ENCODE results near the gene TBC1D22A.

The TBC1D22A gene

DNA sequence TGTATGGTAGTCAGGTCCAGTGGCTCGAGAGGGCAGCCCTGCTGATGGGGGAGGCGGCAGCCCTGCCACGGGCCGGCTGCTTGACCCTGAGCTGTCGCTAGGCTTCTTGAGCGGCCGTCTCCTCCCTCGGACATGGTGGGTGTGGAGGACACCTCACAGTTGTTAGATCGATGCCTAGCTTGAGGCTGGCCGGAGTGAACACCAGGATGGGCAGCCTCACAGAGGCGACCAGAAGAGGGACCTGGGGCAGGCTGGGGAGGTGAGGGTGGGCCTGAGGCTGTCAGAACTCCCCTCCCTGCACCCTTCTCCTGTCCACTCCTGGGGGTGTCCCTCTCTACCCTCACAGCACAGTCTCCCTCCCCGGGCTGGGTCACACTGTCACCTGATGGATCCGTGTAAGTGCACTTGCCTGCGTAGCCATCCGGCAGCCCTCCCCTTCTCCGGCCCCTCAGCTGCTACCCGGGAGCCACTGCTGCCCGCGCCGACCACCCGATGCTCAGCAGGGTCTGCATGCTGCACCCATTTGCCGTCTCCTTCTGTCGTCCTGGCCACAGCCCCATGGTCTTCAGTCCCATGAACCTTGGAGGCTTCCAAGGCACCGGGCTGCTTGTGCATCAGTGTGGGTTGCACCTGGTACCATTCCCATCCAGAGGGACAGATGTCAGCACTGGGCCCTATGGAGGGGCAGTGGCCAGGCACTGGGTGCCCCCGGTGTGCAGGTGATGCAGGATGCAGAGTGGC is 394.1 kb downstream of the TBC1D22A start:
- TF ChIP-seq, protein P1, sequence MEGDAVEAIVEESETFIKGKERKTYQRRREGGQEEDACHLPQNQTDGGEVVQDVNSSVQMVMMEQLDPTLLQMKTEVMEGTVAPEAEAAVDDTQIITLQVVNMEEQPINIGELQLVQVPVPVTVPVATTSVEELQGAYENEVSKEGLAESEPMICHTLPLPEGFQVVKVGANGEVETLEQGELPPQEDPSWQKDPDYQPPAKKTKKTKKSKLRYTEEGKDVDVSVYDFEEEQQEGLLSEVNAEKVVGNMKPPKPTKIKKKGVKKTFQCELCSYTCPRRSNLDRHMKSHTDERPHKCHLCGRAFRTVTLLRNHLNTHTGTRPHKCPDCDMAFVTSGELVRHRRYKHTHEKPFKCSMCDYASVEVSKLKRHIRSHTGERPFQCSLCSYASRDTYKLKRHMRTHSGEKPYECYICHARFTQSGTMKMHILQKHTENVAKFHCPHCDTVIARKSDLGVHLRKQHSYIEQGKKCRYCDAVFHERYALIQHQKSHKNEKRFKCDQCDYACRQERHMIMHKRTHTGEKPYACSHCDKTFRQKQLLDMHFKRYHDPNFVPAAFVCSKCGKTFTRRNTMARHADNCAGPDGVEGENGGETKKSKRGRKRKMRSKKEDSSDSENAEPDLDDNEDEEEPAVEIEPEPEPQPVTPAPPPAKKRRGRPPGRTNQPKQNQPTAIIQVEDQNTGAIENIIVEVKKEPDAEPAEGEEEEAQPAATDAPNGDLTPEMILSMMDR (IDR thresholded peaks at IDR 0.05; ENCODE audit: low read depth, low read length): no peak
- no peak overlapping the region for H3K4me3 ChIP-seq (ENCODE audit: low read depth, low read length)

DNA sequence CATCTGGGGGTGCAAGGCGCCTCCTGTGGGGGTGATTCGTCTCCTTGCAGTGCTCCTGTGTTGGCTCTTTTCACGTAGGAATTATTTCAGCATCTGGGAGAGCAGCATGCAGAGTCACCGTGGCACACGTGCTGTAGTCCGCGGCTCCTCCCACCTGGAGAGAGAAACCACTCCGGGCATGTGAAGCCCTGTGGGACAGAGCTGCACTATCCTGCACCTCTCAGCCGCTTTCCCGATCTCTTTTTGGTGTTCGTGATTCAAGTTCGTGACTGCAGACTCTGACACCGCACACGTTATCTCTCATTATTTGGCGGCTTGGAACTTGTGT is 394.6 kb downstream of the TBC1D22A start:
- TF ChIP-seq, protein P1 (IDR thresholded peaks at IDR 0.05; ENCODE audit: low read depth, low read length): no peak
- H3K4me3 ChIP-seq (ENCODE audit: low read depth, low read length): no peak overlapping the region

- TF ChIP-seq, protein P1 (IDR thresholded peaks at IDR 0.05; ENCODE audit: low read depth, low read length): no peak
- no peak overlapping the region for H3K4me3 ChIP-seq (ENCODE audit: low read depth, low read length)
Observed at GRCh38 chr22:47157486-47158270, 395.2 kb downstream of the TBC1D22A start.

- H3K4me3 ChIP-seq (ENCODE audit: low read depth, low read length): no peak overlapping the region
- TF ChIP-seq, protein P1 (IDR thresholded peaks at IDR 0.05; ENCODE audit: low read depth, low read length): no peak
Observed at GRCh38 chr22:47158457-47158856, 396.0 kb downstream of the TBC1D22A start.

DNA sequence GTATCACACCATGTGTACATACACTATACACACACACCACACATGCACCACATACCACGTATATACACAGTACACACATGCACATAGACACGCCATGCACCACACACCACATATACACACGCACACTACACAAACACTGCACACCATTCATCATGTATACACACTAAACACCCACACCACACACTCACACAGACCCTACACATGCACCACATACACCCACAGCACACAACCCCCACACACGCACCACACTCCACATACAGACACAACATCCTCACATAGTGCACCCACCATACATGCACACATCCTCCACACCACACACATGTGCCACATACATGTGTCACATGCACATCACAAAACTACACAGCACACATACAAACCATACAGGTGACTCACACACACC is 397.1 kb downstream of the TBC1D22A start:
- no peak overlapping the region for H3K4me3 ChIP-seq (ENCODE audit: low read depth, low read length)
- TF ChIP-seq, protein P1 (IDR thresholded peaks at IDR 0.05; ENCODE audit: low read depth, low read length): no peak

GRCh38 chr22:47160141-47160541 is 397.7 kb downstream of the TBC1D22A start:
- TF ChIP-seq, protein P1 (IDR thresholded peaks at IDR 0.05; ENCODE audit: low read depth, low read length): no peak
- H3K4me3 ChIP-seq (ENCODE audit: low read depth, low read length): no peak overlapping the region

Data from WI38 (cell line).